GM18505 (cell line): ENCODE data around the gene ATP6V0C.
"Not testable (repeated sequence)": the region's sequence is repeated elsewhere in the genome, so short reads cannot be mapped to it uniquely, and the experiment has no call there.

Source experiments
- ATAC-seq: cut with Tn5 transposase; IDR thresholded peaks from one replicate; pipeline ENCODE4 v1.9.1; 2021; ENCODE audit not compliant: unreplicated experiment
- POLR2A ChIP-seq: IDR thresholded peaks from 4 replicates; pipeline ENCODE4 v1.6.1; 2011; ENCODE audit warnings: borderline replicate concordance; ENCODE audit not compliant: insufficient read depth, insufficient read length; ENCODE audit errors: extremely low read depth

ATP6V0C gene

DNA sequence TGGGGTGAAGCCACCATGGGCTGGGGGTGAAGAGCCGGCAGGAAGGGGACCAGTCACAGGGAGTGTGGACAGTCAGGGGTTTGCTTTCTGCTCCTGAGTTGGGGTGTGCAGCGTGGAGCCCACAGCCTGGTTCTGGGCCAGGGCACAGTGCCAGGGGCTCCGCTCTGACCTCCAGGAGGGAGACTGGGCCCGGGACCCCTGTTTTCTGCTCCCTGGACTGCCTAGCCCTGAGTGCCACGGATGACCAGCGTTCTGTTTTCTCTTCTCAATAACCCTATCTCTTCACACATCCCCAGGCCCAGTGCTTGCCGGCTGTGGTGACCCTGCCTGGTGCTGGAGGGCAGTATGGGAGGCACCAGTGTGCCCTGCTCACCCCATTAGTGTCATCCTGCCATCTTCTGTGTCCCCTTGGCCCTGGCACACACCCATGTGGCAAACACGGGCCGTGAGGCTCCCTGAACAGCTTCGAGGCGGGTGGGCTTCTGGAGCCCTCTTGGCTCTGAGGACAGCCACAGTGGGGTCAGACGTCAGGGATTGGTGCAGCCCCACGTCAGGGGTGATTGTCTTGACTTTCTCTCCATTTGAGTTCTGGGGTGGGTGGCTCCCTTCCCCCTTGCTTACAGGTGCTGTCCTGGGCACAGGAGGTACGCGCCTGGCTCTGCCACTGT lies 16.3 kb downstream of the ATP6V0C start:
- no peak for ATAC-seq
- TF ChIP-seq POLR2A: no peak

DNA sequence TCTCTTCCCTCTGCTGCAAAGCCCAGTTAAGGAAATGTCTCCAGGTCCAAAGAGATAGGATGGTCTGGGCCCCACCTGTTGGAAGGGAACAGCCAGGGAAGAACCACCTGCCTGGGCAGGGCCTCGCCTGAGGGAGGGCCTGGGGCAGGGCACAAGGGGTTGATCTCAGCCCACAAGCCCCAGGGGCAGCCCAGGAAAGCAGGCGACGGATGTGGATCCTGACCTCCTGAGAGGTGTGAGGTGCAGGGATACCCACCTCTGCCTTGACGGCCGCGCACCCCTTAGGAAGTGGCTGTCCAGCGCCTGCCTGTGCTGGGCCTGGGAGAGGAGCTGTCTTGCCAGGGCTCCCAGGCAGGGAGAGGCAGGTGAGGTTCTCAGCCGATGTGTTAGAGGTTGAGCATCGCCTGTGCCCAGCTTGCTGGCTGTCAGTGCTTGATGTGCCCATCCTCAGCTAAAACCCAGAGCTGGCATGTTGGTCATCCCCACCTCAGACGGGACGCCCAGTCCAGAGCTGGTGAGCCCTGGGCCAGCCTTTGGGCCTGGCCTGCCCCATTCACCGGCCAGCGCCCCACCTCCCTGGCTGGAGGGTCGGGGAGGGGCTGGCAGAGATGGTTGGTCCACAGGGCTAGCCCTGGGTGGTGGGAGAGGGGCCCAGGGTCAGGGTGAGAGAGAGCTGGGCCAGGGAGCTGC lies 17.0 kb downstream of the ATP6V0C start:
- no peak for TF ChIP-seq POLR2A
- ATAC-seq: no peak

GRCh38 chr16:2531371-2531695 lies 17.6 kb downstream of the ATP6V0C start, which contains the start of gene CEMP1:
CEMP1 (minus strand) TSS chr16:2531408; CDS start chr16:2531073, 335 bp downstream.
- no peak for ATAC-seq
- TF ChIP-seq POLR2A: no peak

GRCh38 chr16:2531696-2532493 lies 18.1 kb downstream of the ATP6V0C start:
- TF ChIP-seq POLR2A: peak; percentile 70
- peak; percentile 78 for ATAC-seq

GRCh38 chr16:2532494-2533141 lies 18.9 kb downstream of the ATP6V0C start:
- TF ChIP-seq POLR2A: peak; percentile 28
- ATAC-seq: no peak

- not testable (repeated sequence) for ATAC-seq
These were observed 19.5 kb downstream of the ATP6V0C start for GRCh38 chr16:2533142-2533755.

DNA sequence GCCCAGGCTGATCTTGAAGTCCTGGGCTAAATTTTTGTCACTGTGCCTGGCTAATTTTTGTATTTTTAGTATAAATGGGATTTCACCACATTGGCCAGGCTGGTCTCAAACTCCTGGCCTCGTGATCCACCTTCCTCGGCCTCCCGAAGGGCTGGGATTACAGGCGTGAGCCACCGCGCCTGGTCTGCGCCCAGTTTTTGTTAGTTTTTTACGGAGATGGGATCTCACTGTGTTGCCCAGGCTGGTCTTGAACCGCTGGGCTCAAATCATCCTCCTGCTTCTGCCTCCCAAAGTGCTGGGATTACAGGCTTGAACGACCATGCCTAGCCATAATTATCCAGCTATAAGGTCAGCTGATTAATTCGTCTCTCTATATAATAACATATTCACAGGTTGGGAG lies 20.2 kb downstream of the ATP6V0C start:
- no peak for TF ChIP-seq POLR2A
- no peak for ATAC-seq

DNA sequence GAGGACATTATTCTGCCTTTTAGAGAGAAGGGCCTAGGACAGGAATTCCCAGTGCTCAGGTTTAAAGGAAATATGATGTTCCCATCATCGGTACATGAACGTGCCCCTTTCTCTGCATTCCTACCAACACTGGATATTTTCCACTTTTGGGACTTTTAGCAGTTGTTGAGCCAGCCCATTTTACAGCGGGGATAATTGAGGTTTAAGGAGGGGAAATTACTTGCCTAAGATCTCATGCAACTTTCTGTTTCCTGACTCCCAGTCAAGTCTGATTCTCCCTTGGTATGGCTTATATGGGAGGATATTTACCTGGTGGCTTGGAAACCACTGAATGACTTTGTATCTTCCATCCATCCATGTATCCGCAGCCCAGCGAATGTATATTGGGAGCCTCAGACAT lies 20.6 kb downstream of the ATP6V0C start:
- not testable (repeated sequence) for ATAC-seq

DNA sequence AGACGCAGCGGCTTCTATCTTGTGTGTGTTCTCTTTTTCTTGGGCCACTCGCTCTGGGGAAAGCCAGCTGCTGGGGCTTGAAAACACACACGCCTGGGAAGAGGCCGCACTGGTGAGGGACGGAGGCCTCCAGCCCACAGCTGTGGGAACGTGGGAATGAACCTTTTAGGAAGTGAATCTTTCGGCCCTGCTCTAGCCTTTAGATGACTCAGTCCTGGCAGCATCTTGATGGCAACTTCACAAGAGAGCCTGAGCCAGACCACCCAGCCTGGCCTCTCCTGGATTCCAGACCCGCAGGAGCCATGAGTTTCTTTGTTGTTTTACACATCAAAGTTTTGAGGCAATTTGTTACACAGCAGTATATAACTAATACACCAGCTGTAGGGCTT lies 21.9 kb downstream of the ATP6V0C start:
- TF ChIP-seq POLR2A: no peak
- ATAC-seq: no peak

GRCh38 chr16:2537451-2538379 lies 24.0 kb downstream of the ATP6V0C start, which contains the start of gene PDPK1:
PDPK1 (plus strand) TSS chr16:2538021; CDS start chr16:2538113, 92 bp downstream.
- peak; percentile 59 for TF ChIP-seq POLR2A
- ATAC-seq: peak; percentile 79

DNA sequence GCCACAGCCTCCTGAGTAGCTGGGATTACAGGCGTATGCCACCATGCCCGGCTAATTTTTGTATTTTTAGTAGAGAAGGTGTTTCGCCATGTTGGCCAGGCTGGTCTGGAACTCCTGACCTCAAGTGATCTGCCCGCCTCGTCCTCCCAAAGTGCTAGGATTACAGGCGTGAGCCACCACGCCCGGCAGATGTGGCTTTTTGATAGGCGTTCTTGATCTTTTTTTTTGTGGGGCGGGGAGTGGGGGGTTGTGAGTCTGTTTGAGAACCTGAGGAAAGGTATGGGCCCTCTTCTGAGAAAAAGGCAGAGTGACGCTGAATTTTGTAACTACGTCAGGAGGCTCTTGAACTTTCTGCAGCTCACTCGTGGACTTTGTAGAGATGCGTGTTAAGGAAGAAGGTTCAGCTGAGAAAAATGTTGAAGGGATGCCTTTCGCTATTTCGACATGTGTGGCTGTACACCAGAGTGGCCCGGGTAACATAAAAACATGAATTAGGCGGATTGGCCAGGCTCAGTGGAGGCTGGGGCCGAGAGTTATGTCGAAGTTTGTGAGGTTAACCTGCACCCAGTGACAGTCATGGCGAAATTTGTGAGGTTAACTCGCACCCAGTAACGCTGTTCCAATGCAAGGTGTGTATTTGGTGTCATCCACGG lies 25.6 kb downstream of the ATP6V0C start:
- ATAC-seq: not testable (repeated sequence)

DNA sequence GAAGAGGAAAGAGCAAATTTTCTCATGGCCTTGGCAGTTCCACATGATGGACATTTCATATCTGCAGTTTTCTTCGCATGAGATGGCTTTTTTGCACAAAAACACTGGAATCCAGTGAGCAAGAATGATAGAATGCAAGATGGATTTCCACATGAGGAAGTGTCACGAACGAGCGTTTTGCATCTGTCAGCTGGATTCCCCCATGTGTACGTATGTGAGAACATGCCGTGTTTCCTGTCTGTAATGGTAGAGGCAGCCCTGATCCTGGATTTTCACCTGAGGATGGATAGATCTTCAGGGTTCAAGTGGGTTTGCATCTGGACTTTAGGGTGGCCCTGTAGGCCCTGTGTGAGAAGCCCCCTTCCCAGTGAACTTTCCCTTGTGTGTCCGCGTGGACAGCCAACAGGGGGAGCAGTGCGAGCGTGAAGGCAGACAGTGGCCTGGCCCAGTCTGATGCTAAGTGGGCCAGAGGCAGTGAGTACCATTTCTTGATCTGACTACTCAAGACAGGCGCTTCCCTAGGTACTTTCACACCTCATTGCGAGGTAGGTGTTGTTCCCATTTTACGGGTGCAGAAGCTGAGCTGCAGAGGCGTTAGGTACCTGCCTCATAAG lies 26.2 kb downstream of the ATP6V0C start:
- not testable (repeated sequence) for ATAC-seq

DNA sequence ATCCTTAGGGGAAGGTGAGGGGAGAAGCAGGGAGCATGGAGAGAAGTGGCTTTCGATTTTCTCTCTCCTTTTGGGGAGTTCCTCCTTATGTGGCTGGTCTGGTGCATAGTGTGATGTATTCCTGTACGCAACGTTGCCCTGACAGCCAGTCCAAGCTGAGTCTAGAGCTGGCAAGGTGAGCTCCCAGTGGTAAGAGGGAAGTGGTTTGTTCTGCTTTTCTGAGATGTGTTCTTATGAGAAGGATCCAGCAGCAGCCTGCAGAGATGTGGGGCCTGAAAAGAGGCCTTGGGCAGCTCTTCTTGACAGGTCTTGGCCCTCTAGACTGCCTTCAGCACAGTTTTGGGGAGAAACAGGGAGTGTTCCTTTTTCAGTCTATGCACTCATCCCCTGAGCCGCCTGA lies 27.2 kb downstream of the ATP6V0C start:
- not testable (repeated sequence) for ATAC-seq

GRCh38 chr16:2541409-2541808 lies 27.7 kb downstream of the ATP6V0C start:
- ATAC-seq: not testable (repeated sequence)

GRCh38 chr16:2543771-2544170 lies 30.0 kb downstream of the ATP6V0C start:
- not testable (repeated sequence) for ATAC-seq

GRCh38 chr16:2550283-2550878 lies 36.6 kb downstream of the ATP6V0C start:
- ATAC-seq: not testable (repeated sequence)

DNA sequence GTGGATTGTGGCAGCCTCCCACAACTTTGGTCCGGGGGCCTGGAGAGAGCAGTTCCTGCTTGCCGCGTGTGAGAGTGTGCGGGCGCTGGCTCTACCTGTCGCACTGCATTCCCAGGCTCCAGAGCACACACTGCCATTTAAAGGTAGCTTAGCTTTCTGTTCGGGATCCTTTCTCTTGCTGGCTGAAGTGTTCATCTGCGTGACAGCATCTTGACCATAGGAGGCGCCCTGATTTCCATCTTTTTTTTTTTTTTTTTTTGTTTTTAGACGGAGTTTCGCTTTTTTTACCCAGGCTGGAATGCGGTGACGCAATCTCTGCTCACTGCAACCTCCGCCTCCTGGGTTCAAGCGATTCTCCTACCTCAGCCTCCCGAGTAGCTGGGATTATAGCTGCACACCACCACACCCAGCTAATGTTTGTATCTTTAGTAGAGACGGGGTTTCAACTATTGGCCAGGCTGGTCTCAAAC lies 37.7 kb downstream of the ATP6V0C start:
- not testable (repeated sequence) for ATAC-seq
